Measurements from ENCODE around the gene CHRM2. TPM values are rescaled to one million over a fixed set of nuclear protein-coding genes. Genes with fewer than 3 reads are reported as not detected.

Gene CHRM2
- total and polyA plus RNA-seq, 2 of the 8 experiments (the other 6 are each of a cell fraction or from before 2014, with no cell fraction given) = 0.17 to 0.32 TPM

DNA sequence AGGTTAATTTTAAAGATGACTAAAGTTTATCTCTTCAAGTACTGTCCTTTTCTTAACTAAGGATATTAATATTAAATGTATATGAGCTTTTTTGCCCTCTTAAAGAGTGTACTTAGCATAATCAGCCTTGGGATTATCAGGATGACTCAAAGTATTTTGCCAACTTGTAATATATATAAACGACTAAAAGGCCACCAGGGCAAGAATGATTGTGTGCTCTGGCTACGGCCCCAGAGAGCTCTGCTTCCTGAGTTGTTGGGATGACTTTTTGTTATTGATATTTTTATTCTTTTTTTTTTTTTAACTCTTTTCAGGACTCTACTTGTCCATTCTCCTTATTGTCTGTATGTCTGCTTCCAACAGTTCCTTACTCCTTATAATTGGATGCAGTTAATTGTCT, 14.8 kb upstream of the CHRM2 start:
- H3K14ac ChIP-seq (ENCODE audit: insufficient read length) = no peak overlapping the region
- H3K4me3 ChIP-seq (ENCODE audit: extremely low read depth in 1 of 4, insufficient read depth in 2 of 4, low read depth in 3 of 4, low read length in 4 of 4) = no peak overlapping the region
- no peaks in the 10 kb centered on the region for H3K79me2 ChIP-seq (ENCODE audit: control insufficient read depth in 1 of 2, insufficient read depth in 2 of 2, low read length in 2 of 2)
- 94% methylated on average over 2 of the region's 2 CpGs; no CpG with 5 or more reads in 1 of the 2 experiments for WGBS, 2 experiments (ENCODE audit: extremely low coverage in 1 of 2, insufficient coverage in 1 of 2, insufficient read length in 1 of 2, insufficient replicate concordance in 2 of 2, low coverage in 1 of 2, low lambda C conversion rate in 2 of 2, missing lambda C conversion rate in 1 of 2)
- H3K23me2 ChIP-seq (ENCODE audit: low read depth, low read length) = no peaks in the 10 kb centered on the region
- DNase-seq (ENCODE audit: low read depth in 1 of 2, low spot score in 2 of 2) (no peak), FAIRE-seq (no peak)
- H3K36me3 ChIP-seq (ENCODE audit: control insufficient read depth in 2 of 4, insufficient read depth in 4 of 4, low read length in 3 of 4) = no peaks in the 10 kb centered on the region
- no peak overlapping the region for H3K18ac ChIP-seq (ENCODE audit: extremely low read depth, low read length)
- H4K20me1 ChIP-seq (replicated peaks in 1 of 2; ENCODE audit: control insufficient read depth in 1 of 2, insufficient read depth in 2 of 2, low read length in 2 of 2) = no peaks in the 10 kb centered on the region
- no peak overlapping the region for H2BK5ac ChIP-seq (ENCODE audit: low read depth, low read length)
- ChIA-PET CTCF (ENCODE audit: partially characterized antibody) (interaction anchor here (0.9 kb wide), 1 partner anchor 47 kb away, joined by 3 read pairs; no protein-coding TSS in a partner anchor), POLR2A (ENCODE audit: partially characterized antibody) (no interaction called here)
- no peak overlapping the region for H3K4ac ChIP-seq (replicated peaks; ENCODE audit: insufficient read length, low read depth, low read length)
- H4K91ac ChIP-seq (replicated peaks; ENCODE audit: insufficient read length, low read length) = no peak overlapping the region
- no peak overlapping the region for H2BK20ac ChIP-seq (ENCODE audit: low read length)
- no peak overlapping the region for H2BK12ac ChIP-seq (ENCODE audit: low read depth, low read length)
- H3K79me1 ChIP-seq (ENCODE audit: low read depth, low read length) = no peaks in the 10 kb centered on the region
- TF ChIP-seq RFX5 (IDR thresholded peaks at IDR 0.05; ENCODE audit: borderline replicate concordance, low read depth, low read length) = no peak
- TF ChIP-seq CTBP2 (IDR thresholded peaks at IDR 0.05; ENCODE audit: borderline replicate concordance, insufficient read depth, insufficient read length, low read length) = no peak
- TF ChIP-seq POU5F1 (IDR thresholded peaks at IDR 0.05; ENCODE audit: low read depth, low read length) = no peak
- no peak for TF ChIP-seq YY1 (IDR thresholded peaks at IDR 0.05; ENCODE audit: low read depth, low read length)
- no peak for TF ChIP-seq SRF (IDR thresholded peaks at IDR 0.05; ENCODE audit: low read depth, low read length)
- no peak for TF ChIP-seq POLR2AphosphoS5 (IDR thresholded peaks at IDR 0.05; ENCODE audit: low read depth, low read length)
- TF ChIP-seq HDAC6 (IDR thresholded peaks at IDR 0.05; ENCODE audit: low read depth, low read length) = no peak
- no peak for TF ChIP-seq TEAD4 (IDR thresholded peaks at IDR 0.05; ENCODE audit: low read depth, low read length)
- TF ChIP-seq MAFK (IDR thresholded peaks at IDR 0.05; ENCODE audit: low read depth, low read length) = no peak
- no peak for TF ChIP-seq NRF1 (IDR thresholded peaks at IDR 0.05; ENCODE audit: low read depth, low read length)
- TF ChIP-seq EZH2 (IDR thresholded peaks at IDR 0.05; ENCODE audit: low read depth, low read length, severe bottlenecking) = no peak
- no peak for TF ChIP-seq BRCA1 (IDR thresholded peaks at IDR 0.05; ENCODE audit: low read depth, low read length)
- no peak for TF ChIP-seq RNF2 (IDR thresholded peaks at IDR 0.05; ENCODE audit: borderline replicate concordance, low read depth, low read length, missing control alignments, poor library complexity, severe bottlenecking)
- no peak for TF ChIP-seq KDM5A (IDR thresholded peaks at IDR 0.05; ENCODE audit: low read length)
- no peak overlapping the region for H2AK5ac ChIP-seq (ENCODE audit: low read depth, low read length)
- no peak overlapping the region for H2BK120ac ChIP-seq (replicated peaks; ENCODE audit: low read depth, low read length)
- no peak overlapping the region for H3K4me2 ChIP-seq (ENCODE audit: insufficient read depth in 1 of 2, low read depth in 2 of 2, low read length in 2 of 2)
- H2BK15ac ChIP-seq (ENCODE audit: low read length) = no peak overlapping the region
- H3K4me1 ChIP-seq (replicated peaks in 1 of 4; ENCODE audit: control insufficient read depth in 3 of 4, insufficient read depth in 4 of 4, low read length in 3 of 4) = no peaks in the 10 kb centered on the region
- H4K5ac ChIP-seq (ENCODE audit: insufficient read length, low read depth, low read length) = no peak overlapping the region
- H4K8ac ChIP-seq (ENCODE audit: extremely low read depth, insufficient read depth, low read length) = no peak overlapping the region
- H3K9me3 ChIP-seq (ENCODE audit: insufficient read depth in 2 of 2, low read depth in 1 of 2, low read length in 1 of 2) = no peaks in the 10 kb centered on the region
- no peak overlapping the region for H3K56ac ChIP-seq (replicated peaks; ENCODE audit: insufficient read length, low read depth, low read length)
- no peak overlapping the region for H3K9ac ChIP-seq (replicated peaks in 1 of 4; ENCODE audit: extremely low read depth in 1 of 4, low read depth in 3 of 4, low read length in 3 of 4)
- H3K27ac ChIP-seq (ENCODE audit: low read depth, low read length) = no peak overlapping the region
- no peak overlapping the region for H3K23ac ChIP-seq (ENCODE audit: insufficient read length)
- no peak overlapping the region for H2AFZ ChIP-seq (ENCODE audit: low read length)
- H3K27me3 ChIP-seq (replicated peaks in 1 of 4; ENCODE audit: control insufficient read depth in 3 of 4, extremely low read depth in 1 of 4, insufficient read depth in 3 of 4, low read length in 3 of 4) = no peaks in the 10 kb centered on the region

Measured in H1 (cell line).